Retina (tissue), 1 donor: ENCODE data around the gene TUBB.
"Not testable (repeated sequence)": the region's sequence is repeated elsewhere in the genome, so short reads cannot be mapped to it uniquely, and the experiment has no call there.

Experiments
- DNase-seq: peaks from one replicate; pipeline ENCODE4 v3.0.0-alpha.2; 2016

Gene TUBB

DNA sequence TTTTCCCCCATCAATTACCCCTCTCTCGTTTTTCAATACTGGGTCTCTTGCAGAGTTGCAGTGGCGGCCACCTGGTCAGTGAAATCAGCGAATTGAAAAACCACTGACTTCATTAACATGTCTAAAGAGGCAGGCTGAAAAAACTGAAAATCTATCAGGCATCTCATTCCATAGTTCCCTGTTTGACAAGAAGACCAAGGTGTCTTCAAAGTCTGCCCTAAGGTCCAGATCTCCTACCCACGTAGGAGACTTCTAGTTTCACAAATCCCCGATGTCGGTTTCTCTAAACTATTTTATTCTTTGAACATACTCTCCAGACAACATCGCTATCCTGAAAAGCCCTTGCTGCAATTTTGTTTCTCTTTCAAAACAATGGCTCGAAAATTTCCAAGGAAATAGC lies 796 bp upstream of the TUBB start:
- no peak for DNase-seq

DNA sequence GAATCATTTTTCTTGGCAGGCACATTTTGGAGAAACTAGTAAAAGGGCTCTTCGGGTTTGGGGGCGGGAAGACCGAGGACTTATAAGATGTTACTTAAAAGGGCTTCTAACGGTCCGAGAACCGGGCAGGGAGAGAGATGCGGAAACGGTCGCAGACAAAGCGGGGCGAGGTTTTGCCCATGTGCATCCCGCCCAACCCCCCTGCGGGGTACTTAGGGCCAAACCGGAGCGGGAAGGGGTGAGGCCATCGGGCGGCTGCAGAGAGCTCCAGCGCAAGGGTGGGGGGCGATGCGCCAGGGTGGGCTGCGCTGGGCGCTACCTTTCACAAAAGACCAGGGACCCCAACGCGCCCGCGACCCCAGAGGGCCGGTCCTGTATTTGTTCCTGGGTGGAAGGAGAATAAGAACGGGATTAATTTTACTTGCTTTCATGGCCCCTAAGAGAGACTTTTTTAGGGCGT lies 616 bp downstream of the TUBB start:
- peak; percentile 88 for DNase-seq

- peak; percentile 94 for DNase-seq
Measured at GRCh38 chr6:30721198-30722024, 1.3 kb downstream of the TUBB start.

- DNase-seq: not testable (repeated sequence)
Measured at GRCh38 chr6:30722025-30722279, 1.8 kb downstream of the TUBB start.

- DNase-seq: peak; percentile 92
Measured at GRCh38 chr6:30722280-30723112, 2.3 kb downstream of the TUBB start.

GRCh38 chr6:30723159-30723842 lies 3.1 kb downstream of the TUBB start:
- not testable (repeated sequence) for DNase-seq

DNA sequence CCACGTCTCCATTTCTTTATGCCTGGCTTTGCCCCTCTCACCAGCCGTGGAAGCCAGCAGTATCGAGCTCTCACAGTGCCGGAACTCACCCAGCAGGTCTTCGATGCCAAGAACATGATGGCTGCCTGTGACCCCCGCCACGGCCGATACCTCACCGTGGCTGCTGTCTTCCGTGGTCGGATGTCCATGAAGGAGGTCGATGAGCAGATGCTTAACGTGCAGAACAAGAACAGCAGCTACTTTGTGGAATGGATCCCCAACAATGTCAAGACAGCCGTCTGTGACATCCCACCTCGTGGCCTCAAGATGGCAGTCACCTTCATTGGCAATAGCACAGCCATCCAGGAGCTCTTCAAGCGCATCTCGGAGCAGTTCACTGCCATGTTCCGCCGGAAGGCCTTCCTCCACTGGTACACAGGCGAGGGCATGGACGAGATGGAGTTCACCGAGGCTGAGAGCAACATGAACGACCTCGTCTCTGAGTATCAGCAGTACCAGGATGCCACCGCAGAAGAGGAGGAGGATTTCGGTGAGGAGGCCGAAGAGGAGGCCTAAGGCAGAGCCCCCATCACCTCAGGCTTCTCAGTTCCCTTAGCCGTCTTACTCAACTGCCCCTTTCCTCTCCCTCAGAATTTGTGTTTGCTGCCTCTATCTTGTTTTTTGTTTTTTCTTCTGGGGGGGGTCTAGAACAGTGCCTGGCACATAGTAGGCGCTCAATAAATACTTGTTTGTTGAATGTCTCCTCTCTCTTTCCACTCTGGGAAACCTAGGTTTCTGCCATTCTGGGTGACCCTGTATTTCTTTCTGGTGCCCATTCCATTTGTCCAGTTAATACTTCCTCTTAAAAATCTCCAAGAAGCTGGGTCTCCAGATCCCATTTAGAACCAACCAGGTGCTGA lies 3.9 kb downstream of the TUBB start:
- not testable (repeated sequence) for DNase-seq

- DNase-seq: no peak
Measured at GRCh38 chr6:30724906-30725667, 4.9 kb downstream of the TUBB start.

DNA sequence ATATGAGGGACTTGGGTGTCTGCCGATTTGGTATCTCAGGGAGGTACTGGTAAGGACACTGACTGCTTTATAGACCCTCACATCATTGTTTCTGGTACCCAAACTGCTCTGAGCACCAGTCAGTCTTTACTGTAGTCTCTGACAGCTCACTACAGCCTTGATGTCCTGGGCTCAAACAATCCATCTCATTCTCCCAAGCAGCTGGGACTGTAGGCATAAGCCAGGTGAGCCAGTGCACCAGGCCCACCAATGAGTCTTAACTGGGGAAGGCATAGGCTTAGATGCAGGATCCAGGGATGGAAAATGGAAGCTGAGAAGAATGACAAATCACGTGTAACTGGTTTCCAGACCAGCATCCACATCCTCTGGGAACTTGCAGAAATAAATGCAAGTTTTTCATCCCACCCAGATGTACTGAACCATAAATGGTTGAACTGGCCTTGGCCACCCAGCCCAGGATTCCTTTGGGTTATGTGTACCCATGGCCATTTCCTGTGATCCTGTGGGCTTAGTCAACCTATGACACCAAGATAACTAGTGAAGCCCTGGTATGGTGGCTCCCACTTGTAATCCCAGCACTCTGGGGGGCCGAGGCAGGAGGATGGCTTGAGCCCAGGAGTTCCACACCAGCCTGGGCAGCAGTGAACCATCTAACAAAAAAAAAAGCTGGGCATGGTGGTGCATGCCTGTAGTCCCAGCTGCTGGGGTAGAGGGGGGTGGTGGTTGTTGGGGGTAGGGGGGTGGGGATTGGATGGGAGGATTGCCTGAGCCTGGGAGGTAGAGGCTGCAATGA lies 5.8 kb downstream of the TUBB start:
- no peak for DNase-seq

DNA sequence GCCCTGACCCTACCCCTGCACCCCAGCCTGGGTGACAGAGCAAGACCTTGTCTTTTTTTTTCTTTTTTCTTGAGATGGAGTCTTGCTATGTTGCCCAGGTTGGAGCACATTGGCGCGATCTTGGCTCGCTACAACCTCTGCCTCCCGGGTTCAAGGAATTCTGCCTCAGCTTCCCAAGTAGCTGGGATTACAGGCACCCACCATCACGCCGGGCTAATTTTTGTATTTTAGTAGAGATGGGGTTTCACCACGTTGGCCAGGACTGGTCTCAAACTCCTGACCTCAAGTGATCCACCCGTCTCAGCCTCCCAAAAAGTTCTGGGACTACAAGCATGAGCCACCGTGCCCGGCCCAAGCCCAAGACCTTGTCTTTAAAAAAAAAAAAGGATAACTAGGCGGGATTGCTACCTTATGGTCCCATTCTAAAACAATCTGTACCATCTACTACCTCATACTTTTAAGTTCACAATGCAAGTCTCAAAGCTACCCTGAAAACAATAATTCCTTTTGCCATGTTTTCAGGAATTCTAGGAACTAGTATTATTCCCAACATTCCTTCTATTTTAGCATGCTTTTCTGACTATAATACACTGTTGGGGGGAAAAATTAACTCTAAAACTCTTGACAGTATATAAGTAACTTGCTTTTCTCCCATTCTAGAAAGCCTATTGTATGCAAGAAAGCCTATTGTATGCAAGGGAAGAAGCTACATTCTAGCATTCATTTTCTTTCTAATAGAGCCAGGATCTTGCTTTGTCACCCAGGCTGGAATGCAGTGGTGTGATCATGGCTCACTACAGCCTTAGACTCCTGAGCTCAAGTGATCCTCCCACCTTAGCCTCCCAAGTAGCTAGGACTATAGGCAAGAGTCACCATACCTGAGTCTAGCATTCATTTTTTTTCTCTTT lies 6.6 kb downstream of the TUBB start:
- no peak for DNase-seq

DNA sequence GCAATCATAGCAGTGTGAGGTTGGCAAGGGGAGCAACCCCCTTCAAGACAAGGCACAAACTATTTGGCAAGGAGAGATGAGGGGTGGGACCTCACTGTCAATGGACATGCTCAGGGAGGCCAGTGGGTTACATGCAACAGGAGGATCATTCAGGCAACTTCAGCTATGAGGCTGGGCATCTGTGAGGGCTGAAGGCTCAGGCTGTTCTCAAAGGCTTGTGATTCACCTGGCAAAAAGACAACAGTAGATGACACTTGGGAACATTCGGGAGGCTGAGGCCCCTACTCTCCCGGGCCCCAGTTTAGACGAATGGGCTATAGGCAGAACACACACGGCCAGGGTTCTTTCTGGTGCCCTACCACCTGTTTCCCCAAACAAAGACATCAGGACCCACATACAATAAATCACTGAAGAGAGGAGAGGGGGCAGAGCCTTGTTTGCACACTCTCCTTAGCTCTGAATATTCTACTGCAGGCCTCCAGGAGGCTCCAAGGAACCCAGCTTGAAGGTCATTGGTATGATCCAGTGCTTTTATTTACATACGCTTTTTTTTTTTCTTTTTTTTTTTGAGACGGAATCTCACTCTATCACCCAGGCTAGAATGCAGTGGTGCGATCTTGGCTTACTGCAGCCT lies 7.9 kb downstream of the TUBB start:
- peak; percentile 6 for DNase-seq

GRCh38 chr6:30730601-30731435 lies 10.7 kb downstream of the TUBB start:
- peak; percentile 77 for DNase-seq

GRCh38 chr6:30732237-30732943 lies 12.2 kb downstream of the TUBB start:
- no peak for DNase-seq

GRCh38 chr6:30735668-30736314 lies 15.6 kb downstream of the TUBB start:
- DNase-seq: no peak

DNA sequence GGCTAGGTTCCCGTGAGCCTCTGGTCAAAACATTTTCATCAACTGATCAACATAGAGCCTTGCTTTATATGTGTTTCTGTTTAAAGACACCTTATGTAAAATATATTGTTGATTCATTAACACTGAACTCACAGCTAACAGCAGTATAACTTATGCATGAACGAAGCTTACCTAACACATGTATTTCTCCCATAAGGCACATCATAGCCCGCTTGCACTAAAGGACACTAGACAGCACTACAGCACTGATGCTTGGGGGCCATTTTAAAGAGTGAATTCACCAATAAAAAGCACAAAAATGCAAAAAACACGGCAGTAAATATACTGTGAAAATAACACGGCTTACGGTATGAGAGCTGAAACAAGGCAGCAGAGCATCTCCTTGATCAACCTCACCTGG lies 18.4 kb downstream of the TUBB start:
- no peak for DNase-seq

DNA sequence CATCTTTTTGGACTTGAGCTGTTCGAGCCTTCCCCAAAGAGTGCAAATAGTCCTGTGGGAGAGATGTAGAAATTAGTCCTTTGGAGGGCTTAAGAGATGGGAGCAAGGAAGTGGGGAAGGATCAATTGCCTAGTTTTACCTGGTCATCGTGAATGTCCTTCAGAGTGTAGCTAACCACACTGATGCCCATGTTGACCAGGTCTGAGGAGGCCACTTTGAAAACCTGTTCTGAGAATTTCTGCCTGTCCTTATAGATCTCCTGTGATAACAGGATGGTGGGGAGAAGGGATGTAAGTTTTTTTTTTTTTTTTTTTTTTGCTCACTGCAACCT lies 20.4 kb downstream of the TUBB start:
- no peak for DNase-seq

- DNase-seq: no peak
Measured at GRCh38 chr6:30741063-30741779, 21.1 kb downstream of the TUBB start.
